T follicular helper cell (primary cell): Measurements from ENCODE around the gene PTPRG.

Source experiments
- DNase-seq: peaks from one replicate; pipeline ENCODE4 v3.0.0-alpha.2; 2020; ENCODE audit warnings: low read depth

Gene PTPRG

DNA sequence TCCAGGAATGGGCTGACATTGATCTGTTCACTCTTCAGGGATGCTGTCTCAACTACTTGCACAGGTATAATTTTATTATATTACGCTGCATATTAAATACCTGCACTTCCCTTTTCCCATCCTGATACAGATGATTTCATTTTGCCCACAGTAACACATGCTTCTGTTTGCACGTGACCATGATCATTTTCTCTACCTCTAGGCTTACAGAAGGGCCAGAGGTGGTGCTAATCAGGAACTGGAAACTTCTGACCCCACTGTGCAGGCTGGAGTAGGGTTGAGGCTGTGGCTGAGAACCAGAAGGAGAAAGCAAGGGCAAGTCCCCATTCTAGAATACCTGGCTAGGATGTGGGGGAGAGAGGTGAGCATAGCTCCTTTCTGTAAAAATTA, 304.8 kb downstream of the PTPRG start:
- DNase-seq, result no peak

DNA sequence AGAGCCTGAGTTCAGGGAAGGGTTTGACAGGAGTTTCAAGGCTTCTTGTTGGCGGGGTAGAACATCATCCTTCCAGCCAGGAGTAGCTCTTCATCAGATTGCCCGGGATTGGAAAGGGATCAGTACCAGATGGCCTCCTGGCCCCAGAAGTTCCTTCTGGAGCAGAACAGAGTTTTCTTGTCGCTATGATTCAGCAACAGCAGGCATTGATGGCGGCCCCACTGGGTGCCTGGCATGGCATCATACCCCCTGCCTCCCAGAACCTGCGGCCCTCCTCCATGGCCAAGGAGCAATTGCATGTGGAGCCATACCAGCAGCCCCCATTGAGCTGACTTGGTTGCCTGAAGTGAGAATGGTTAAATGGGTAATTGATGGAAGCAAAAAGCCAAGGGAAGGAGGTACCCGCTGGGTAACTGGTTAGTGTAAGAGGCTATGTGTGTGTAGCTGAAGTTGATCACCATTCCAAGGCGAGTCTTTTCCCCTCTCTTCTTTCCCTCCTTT, 305.6 kb downstream of the PTPRG start:
- no peak for DNase-seq

DNA sequence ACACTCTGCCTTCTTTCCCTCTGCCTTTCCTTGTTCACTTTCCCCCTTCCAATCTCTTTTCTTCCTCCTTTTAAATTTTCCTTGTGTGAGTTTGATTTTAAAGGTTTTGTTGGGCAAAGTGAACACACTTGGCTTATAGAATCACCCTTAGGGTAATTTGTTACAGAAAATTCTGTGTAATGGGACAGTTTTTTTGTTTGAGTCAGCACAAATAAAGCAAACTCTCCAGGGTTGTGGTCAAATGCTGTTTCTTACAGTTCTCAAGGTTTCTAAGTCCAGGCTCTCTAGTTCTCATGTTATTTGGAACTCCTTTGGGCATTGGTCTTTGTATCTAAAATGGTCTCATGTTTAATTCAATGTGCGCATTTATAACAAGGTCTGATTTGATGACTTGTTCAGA, 307.1 kb downstream of the PTPRG start:
- no peak for DNase-seq

DNA sequence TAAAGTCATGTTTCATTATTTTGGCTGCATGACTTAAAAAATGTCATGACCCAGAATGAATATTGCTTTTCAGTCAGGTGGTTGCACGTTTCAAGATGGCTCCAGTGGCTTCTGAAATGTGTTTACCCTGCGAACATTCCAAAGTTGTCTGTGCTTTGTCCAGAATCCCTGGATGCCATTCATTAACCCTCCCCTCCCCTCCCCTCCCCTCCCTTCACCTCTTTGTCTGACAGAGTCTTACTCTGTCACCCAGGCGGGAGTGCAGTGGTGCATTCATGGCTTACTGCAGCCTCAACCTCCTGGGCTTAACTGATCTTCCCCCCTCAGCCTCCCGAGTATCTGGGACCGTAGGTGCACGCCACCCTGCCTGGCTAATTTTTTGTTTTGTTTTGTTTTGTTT, 308.0 kb downstream of the PTPRG start:
- no peak for DNase-seq

DNA sequence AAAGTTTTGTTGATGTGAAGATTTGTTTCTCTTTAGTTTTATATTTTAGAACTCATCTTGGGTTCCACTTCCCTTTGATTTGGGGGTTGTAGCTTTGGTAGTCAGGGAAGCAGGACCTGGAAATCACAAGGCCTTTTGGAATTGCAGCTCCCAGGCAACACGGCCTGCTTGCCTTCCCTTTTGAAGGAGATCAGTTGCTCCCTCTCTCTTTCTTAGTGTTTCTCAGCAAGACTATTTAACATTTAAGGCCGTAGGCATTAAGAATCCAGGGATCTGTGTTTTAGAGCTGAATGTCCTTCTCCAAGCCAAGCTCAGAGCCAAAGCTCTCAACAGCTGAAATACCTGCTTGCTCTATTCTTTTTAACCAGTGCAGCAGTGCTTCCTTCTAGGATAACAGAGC, 310.3 kb downstream of the PTPRG start:
- DNase-seq, result no peak

DNA sequence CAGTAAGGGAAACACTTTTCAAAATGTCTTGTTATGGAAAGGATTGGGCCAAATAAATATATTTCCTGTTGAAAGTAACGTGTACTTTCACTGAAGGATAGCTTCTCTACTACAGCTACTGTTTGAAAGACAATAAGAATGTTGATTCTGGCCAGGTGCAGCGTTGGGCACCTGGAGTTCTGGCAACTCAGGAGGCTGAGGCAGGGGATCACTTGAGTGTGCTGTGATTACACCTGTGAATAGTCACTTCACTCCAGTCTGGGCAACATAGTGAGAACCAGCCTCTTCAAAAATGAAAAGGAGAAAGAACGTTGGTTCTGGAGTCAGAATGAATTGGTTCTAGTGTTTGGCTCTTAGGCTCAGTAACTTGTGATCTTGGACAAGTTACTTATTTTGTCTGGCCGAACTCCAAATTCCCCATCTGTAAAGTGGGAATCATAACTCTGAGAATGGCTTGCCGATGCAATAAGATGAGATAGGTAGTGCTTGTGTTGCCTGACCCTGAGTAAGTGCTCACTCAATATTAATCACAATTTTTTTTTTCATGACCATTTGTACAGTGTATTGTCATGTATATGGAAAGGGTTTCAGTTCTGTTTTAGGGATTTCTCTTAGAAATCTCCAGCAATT, 310.8 kb downstream of the PTPRG start:
- DNase-seq, result no peak

DNA sequence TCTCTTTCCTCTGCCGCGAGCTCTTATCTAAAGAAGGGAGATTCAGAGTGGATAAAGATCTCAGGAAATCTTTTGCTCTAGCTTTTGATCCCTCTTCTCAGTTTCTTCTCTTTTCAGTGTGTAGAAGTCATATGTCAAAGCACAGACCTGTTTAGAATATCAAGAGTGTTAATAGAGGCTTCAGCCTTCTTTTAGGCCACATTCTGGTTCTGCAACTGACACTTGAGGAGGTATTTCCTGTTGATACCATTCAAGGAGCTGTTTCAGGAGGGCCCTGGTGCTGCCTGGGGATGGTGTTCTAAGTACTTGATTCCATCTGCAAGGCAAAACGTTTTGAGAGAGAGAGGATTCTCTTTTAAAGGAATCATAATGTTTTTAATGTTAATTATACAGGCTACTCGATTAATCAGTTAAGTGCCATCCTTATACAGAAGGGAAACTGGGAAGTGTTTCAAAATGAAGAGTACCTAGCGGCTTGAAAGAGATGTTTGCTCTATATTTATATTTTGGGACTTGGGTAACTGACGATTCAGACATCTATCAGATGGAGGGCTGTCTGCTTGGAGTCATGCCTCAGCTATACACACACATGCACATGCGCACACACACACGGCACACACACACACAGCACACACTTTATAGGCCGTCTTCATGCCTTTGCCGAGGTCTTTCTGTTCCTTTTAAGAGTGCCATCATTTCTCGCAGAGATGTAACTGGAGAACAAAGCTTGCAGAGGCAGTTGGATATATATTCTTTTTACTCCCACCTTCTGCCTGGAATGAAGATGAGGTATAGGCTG, 313.9 kb downstream of the PTPRG start:
- DNase-seq, result no peak

DNA sequence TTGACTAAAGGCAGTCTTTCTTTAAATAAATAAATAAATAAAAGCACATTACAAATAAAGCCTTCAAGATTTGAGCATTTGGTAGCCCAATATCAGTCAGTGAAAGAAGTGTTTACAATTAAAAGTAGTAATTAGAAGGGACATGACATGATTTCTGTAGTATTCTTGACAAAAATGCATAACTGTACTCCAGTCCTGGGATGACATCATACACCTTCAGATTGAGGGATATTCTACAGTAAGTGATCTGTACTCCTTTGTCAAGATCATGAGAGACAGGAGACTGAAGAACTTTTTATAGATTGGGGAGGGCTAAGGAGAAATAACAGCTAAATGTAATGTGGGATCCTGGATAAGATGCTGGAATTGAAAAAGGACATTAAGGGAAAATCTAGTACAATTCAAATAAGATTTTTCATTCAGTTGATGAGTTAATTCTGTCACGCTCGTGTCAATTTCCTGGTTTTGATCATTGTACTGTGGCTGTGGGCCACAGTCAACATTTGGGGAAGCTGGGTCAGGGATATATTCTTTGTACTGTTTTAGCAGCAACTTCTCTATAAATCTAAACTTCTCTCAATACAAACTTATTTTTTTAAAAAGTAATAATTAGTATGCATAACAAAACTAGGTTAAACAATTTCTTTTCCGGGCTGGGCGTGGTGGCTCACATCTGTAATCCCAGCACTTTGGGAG, 314.8 kb downstream of the PTPRG start:
- no peak for DNase-seq

DNA sequence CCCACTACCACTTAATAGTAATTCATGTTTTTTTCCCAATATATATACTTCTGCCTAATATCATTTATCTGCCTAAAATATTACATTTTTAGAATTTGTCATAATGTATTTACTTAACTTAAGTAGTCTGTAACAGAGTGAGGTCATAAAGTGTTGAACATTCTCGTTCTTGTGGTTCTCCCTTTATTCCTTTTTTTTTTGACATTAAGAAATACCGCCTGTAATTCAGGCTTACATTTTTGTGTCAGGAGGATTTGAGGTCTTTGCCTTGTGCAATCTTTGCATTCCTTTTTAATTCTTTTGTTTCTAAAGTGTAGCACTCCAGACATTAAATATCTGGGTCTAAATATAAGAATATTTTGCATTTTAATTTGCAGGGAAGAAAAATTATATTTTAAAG, 315.4 kb downstream of the PTPRG start:
- no peak for DNase-seq

DNA sequence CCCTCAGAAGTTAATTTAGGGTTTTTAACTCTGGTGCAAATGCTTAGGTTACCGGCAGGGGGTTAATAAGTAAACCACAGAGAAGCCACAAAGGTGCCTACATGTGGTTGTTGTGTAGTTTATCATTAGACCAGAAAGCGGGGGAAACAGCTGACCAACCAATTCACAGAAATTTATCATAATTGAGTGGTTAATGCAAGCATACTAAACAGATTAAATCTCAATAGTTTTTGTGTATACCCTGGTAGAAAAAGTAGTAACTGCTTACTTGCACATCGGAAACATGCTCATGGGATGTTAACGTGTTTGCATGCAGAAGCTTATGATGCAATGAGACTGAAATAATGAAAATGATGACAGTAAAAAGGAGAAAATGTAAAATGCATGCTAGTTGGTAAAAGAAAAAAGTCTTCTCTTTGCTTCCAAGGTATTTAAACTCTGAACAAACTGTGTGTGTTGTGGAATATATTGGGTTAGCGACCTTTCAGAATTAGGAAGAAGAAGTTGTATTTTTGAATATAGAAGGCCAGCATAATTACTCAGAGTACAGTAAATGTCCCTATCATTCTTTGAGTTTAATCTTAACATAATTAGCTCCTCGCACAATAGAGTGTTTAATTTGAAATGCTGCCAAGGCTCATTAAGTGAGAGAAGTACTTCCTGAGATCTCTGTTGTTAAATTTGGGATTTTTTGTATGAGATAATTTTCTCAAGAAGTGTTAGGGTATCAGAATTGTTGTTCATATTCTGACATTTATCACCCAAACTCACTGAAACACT, 316.2 kb downstream of the PTPRG start:
- no peak for DNase-seq

DNA sequence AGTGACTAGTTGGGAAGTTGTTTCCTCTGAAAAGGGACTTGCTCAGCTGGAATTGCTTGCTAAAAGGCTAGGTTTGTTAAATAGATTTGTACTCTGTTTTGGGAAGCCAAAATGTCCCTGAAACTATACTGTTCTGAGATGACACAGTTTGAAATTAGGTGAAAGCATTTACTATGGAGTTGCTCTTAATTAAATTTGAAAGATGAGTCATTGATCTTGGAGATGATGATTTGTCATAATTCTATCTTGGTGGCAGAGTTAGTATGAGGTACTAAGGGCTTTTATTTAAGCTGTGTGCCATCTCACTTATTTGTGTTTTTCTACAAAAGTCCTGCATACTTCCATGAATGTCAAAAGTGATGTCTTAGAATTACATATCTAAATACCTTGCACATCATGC, 320.9 kb downstream of the PTPRG start:
- DNase-seq, result no peak

DNA sequence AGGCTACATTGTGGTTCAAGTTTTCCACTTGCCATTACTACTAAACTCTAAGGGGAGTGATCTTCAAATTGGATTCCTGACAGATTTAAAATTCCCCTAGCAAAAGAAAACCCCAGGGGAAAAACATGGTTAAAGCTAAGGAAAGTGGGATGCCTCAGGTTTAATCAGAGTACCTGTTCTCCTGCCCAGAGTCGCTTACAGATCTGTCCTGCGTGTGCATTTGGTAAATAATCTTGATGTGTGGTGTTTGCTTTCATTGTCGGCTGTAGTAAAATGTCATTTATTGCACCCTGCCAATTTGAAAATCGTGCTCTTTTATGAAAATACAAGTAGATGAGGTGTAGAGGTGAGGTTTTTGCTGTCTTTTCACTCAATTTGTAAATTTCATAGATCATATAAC, 323.4 kb downstream of the PTPRG start:
- DNase-seq, result no peak

DNA sequence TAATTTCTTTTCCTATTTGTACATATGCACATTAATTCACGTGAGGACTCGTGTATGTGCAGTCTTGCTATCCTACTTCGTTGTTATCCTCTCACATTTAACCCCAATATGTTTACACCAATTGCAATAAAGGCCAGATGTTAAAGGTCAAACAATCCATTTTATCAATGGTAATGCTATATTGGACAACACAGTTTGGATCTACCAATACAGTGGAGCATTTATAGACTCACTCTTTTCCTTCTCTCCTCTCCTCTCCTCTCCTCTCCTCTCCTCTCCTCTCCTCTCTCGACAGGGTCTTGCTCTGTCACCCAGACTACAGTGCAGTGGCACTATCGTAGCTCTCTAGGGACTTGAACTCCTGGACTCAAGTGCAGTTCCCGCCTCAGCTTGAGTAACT, 324.0 kb downstream of the PTPRG start:
- DNase-seq, result no peak

DNA sequence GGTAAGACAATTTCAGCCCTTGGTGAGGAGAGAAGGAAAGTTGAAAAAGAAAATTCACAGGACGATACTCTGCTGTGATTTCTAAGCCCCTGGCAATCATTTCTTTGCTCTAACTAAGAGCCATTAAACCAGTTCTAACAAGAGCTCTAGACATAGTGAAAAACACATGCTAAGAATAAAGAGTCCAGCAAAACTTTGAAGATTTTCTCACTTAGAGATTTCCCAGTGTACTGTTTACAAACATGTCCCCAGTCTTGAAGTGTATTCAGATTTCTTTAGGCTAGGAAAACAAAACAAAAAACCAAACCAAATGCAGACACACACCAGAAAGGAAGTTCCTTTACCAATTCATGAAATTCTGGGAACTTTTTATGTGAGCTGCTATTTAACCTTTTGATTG, 325.8 kb downstream of the PTPRG start:
- DNase-seq, result no peak

DNA sequence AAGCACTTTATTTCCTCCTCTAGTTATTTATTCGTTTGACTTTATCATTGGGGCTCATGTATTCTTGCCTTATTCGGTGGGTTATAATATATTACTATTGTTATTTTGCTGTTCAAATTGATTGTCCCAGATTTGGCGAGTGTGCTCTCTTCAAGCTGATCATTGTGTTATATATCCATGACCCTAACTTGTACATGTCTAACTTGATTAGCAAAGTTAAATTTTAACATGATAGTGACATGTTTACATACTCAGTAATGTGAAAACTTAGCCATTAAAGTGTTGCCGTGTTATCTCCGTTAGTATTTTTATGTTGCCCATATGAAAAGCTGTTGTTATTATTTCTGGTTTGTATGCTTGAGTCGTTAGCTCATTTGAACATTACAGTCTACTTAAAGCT, 327.9 kb downstream of the PTPRG start:
- DNase-seq, result no peak

DNA sequence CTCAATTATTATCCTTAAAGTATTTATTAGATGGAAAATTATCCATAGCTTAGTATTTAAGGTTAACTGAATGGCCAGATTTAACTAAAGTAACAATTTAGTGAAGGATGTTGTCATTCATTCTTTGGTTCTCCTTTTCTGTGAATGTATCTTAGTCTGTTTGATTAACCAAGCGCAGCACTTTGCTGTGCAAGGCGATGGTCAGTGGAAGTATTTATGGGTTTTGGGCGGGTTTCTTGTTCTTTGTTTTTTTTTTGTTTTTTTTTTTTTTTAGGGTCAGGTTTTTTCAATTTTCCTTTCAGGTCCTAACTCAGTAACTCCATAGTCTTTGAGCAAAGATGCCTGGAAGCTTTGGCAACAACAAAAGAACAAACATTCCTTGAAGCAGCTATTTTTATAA, 328.8 kb downstream of the PTPRG start:
- DNase-seq, result no peak

DNA sequence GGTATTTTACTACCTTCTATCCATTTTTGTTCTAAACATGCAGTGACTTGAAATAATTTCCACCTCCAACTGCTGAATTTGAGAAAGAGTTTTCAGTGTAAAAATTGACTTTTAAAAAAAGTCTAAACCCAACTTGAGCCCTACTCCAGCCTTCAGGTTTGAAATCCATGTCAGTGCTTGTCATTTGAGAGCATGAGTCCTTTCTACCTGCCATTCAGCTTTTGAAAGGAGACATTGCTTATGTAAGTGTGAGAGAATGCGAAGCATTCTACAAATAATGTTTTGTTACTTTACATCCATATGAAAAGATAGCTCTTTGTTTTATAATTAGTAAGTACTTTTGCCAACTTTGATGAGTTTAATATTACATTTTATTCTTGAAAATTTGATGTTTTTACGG, 329.2 kb downstream of the PTPRG start:
- no peak for DNase-seq

DNA sequence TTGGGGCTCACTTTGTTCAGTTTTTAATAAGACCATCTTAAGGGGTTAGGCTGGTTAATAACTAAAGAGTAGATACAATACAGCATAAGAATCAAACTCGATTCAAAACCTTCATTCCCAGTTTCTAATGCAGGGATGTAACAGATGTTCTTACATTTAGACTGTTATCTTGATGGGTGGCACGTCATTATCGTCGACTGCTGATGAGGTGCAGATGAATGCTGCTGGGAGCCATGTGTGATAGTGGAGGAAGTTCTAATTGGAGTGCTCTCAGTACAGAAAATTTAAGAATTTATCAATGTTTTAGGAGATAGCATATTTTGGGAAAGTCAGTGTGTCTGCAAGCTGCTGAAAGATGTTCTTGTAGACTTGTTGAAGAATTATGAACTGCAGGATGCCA, 331.5 kb downstream of the PTPRG start:
- no peak for DNase-seq

DNA sequence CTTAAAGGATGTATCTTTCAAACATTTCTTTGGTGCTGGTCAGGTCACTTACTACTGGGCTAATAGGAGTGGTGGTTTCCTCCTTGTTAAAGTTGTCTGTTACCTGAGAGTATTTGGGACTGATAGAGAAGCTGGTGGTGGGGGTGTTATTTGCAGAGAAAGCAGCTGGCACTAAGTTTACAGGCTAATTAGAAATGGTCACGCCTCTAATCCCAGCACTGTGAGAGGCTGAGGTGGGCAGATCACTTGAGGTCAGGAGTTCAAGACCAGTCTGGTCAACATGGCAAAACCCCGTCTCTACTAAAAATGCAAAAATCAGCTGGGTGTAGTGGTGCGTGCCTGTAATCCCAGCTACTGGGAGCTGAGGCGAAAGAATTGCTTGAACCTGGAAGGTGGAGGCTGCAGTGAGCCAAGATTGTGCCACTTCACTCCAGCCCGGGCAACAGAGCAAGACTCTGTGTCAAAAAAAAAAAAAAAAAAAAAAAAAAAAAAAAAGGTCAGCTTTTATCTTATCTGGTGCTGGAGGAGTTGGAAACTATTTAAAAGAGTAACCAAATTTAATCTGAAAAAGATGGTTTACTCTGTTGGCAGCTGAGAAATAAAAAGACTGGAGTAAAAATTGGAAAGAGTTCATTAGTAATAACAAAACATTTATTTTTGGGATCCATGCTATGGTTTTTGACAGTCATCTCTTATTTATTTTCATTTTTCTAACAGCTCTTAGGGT, 332.6 kb downstream of the PTPRG start:
- no peak for DNase-seq

DNA sequence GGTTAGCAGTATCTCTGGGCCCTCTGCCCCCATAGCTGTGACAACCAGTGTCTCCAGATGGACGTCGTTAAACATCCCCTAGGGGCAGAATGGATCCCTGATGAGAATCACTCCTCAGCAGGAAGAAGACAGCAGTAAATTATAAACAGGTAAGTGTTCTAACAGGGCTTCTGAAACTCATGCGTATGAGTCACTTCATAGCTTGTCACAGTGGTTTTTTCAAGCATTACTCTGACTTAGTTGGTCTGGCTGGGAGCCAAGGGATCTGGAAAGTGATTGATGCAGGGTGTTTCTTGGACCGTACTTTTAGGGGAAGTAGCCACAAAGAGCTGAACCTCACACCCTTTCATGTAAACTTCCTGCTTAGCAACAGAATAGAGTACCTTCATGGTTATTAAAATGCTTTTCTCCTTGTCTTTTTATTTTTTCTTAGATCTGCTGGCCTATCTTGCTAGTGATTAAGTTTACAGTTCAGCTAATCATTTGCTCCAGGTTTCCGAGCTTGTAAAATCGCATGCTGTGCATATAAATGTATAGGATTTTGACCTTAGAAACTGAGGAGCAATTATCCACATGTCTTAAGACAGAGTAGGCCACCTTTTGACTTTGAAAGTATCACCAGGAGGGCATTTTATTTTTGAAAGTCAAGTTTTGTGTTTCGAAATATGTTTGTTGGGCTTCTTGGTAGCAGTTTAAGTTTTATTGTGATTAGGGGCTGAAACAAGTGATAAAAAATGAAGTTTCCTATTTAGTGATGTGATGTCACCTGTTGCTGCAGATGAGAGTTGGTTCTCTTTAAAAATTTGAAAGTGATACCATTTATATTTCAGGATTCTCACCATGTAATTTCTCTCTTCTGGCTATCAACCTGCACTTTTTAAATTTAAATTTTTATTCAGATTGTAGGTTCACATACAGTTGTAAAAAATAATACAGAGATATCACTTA, 333.9 kb downstream of the PTPRG start:
- DNase-seq, result no peak
